Activated CD8-positive, alpha-beta T cell treated with anti-CD3 and anti-CD28 coated beads, Interleukin-2, amount 10 ng/mL, durations not matched to agents 7 days and 5 days (primary cell): ENCODE data around the gene CACTIN. TPM values are rescaled to one million over a fixed set of nuclear protein-coding genes. Genes with fewer than 3 reads are reported as not detected.

Experiments
- ATAC-seq: fragments of 150-1000 bp; cut with Tn5 transposase; one replicate; pipeline ENCODE4 v1.10.0; 2021; ENCODE audit warnings: moderate library complexity
- CTCF ChIA-PET: fragments of 350-600 bp; sonication (Branson Sonifier 250); formaldehyde crosslinking; loops from one replicate; lab custom pipeline; 2021; ENCODE audit warnings: antibody characterized with exemption; lab: Charles Lee
- POLR2A ChIA-PET: fragments of 350-600 bp; sonication (Branson Sonifier 250); formaldehyde crosslinking; loops from one replicate; lab custom pipeline; 2021; ENCODE audit warnings: antibody characterized with exemption; lab: Charles Lee
- DNase-seq: peaks from one replicate; pipeline ENCODE4 v3.0.0-alpha.2; 2020
- H3K27ac Mint-ChIP-seq: one replicate; pipeline ENCODE4 v1.8.0; 2021; ENCODE audit warnings: mild to moderate bottlenecking, mixed read lengths
- H3K27me3 Mint-ChIP-seq: one replicate; pipeline ENCODE4 v1.8.0; 2021; ENCODE audit warnings: low read depth, mixed read lengths
- H3K36me3 Mint-ChIP-seq: one replicate; pipeline ENCODE4 v1.8.0; 2021; ENCODE audit warnings: low read depth, mixed read lengths
- H3K4me1 Mint-ChIP-seq: one replicate; pipeline ENCODE4 v1.8.0; 2021; ENCODE audit warnings: low read depth, mixed read lengths
- H3K4me3 Mint-ChIP-seq: one replicate; pipeline ENCODE4 v1.8.0; 2021; ENCODE audit warnings: mild to moderate bottlenecking, mixed read lengths
- H3K9me3 Mint-ChIP-seq: one replicate; pipeline ENCODE4 v1.8.0; 2022; ENCODE audit warnings: mixed read lengths; ENCODE audit not compliant: insufficient read depth
- total RNA-seq, 2 experiments: library from RNA; stranded (reverse); gene quantifications; one replicate each; pipeline ENCODE4 v1.2.3, GENCODE V29; 2021

Gene CACTIN
- total RNA-seq, 2 experiments from 2014 or later, result 31.2 to 37.0 TPM

DNA sequence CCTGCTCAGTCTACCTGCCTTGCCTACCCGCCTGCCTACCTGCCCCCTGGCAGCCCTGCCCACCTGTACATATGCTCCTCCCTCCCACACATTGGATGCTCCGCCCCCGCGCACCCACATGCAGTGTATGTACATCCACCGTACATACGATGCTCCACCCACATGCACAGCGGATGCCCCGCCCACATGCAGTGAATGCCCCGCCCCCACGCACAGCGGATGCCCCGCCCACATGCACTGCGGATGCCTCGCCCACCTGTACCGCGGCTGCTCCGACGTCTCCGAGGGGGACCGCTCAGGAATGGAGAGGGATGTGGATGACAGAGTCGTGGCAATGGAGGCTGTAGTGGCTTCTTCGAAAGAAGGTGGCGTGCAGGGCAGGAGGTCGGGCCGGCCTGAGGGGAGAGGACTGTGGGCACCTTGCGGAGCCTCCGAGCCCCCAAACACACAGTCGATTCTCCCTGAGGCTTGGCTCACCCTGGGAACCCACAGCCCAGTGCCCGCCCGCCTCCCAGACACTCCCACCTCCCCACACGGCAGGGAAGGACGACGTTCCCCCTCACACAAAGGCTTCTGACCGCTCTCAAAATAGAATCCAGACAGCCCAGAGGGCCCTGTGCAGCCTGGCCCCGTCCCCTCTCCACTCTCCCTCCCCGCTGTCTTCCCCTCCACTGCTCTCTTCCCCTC is 16.5 kb upstream of the CACTIN start:
- H3K27me3 Mint-ChIP-seq, result no peaks in the 10 kb centered on the region
- DNase-seq, result peak; percentile 30
- H3K4me1 Mint-ChIP-seq, result no peaks in the 10 kb centered on the region
- no peaks in the 10 kb centered on the region for H3K9me3 Mint-ChIP-seq
- ChIA-PET POLR2A (no interaction called here), CTCF (no interaction called here)
- peaks cover 5% of the 10 kb centered on the region for H3K36me3 Mint-ChIP-seq
- H3K27ac Mint-ChIP-seq, result no peak overlapping the region
- ATAC-seq, result peak; percentile 54
- no peak overlapping the region for H3K4me3 Mint-ChIP-seq

- H3K4me1 Mint-ChIP-seq, result no peaks in the 10 kb centered on the region
- H3K9me3 Mint-ChIP-seq, result no peaks in the 10 kb centered on the region
- ATAC-seq (no peak), DNase-seq (no peak)
- peaks cover 5% of the 10 kb centered on the region for H3K36me3 Mint-ChIP-seq
- H3K27me3 Mint-ChIP-seq, result no peaks in the 10 kb centered on the region
- ChIA-PET POLR2A (no interaction called here), CTCF (no interaction called here)
- H3K27ac Mint-ChIP-seq, result no peak overlapping the region
- no peak overlapping the region for H3K4me3 Mint-ChIP-seq
These were observed 15.7 kb upstream of the CACTIN start for GRCh38 chr19:3642296-3642695.

DNA sequence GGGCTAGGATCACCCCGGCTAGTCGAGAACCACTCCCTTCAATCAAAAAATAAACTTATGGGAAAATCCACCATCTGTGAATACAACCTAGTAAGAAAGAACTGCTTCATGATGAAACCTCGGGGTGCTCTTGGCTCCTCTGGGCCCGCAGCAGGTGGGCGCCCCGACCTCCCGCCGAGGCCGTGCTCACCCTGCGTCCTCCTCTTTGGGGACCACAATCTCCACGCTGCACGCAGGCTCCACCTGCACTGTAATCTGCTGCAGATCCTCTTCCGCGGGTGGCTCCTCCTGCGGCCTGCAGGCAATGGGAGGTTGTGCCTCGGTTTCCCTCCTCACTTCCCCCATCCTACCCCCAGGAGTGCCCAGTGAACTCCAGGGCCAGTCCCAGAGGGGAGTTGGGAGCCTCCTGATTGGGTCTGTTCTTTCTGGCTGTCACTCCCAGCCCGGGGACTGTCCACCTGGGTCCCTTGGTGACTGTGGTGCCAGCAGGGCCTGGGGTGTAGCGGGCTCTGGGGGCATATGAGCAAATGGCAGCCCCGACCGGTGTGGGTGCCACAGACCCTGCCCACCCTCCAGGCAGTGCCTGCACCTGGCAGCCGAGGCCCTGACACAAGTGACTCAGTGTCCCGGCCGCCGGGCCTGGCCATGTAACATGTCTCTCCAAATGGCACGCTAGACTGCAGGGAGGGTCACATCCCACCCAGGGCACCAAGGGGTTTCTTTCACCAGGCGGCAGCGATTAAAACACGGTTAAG is 15.1 kb upstream of the CACTIN start:
- no peaks in the 10 kb centered on the region for H3K9me3 Mint-ChIP-seq
- ATAC-seq (no peak), DNase-seq (no peak)
- no peaks in the 10 kb centered on the region for H3K27me3 Mint-ChIP-seq
- ChIA-PET CTCF (no interaction called here), POLR2A (no interaction called here)
- H3K4me1 Mint-ChIP-seq, result no peaks in the 10 kb centered on the region
- H3K36me3 Mint-ChIP-seq, result peaks cover 5% of the 10 kb centered on the region
- H3K27ac Mint-ChIP-seq, result no peak overlapping the region
- no peak overlapping the region for H3K4me3 Mint-ChIP-seq

GRCh38 chr19:3639479-3639878 is 12.9 kb upstream of the CACTIN start:
- CTCF ChIA-PET, result no interaction called here
- H3K9me3 Mint-ChIP-seq, result no peaks in the 10 kb centered on the region
- no peak overlapping the region for H3K4me3 Mint-ChIP-seq
- H3K36me3 Mint-ChIP-seq, result peaks cover 5% of the 10 kb centered on the region
- H3K27me3 Mint-ChIP-seq, result no peaks in the 10 kb centered on the region
- ATAC-seq (no peak), DNase-seq (no peak)
- no peaks in the 10 kb centered on the region for H3K4me1 Mint-ChIP-seq
- POLR2A ChIA-PET, result no interaction called here
- no peak overlapping the region for H3K27ac Mint-ChIP-seq

DNA sequence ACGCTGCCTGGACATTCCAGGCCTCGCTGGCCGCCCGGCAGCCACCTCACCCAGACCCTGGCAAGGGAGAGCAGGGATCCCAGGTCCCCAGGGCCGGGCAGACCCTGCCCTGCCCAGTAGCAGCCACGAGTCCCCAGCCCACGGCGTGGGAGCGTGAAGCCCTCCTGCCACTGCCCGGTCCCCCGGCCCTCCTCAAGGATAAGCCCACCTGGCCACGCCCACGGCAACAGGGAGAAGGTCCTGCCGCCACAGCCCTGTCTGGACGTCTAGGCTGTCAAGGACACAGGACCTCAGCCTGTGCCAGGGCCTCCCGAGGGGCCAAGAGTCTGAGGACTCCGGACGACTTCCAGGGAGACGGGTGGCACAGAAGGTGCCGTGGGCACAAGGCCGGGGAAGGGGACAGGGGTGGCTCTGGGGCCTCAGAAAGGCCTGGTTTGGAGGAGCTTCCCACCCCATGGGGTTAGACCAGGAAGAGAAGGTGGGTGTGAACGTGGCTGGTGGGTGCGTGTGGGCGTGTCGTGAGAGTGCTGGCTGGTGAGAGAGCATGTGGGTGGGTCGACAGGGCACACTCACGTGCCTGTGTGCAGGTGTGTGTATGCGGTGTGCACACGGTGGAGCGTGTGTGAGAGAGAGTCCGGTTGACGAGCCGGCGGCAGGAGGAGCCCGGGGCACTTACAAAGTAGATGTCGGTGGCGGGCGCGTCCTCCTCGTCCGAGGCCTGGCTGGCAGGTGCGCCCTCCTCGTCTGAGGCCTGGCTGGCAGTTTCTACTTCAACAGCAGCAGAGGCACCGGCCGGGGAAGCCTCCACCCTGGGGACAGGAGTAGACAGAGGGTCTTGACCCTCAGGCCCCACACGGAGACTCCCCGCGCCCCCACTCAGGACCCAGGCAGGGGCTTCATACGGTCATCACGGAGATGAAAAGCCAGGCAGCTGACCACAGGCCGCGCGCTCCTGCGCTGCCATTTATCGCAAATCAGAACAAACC is 11.9 kb upstream of the CACTIN start:
- no peak for ATAC-seq
- CTCF ChIA-PET, result no interaction called here

GRCh38 chr19:3637621-3638020 is 11.0 kb upstream of the CACTIN start:
- ChIA-PET CTCF (no interaction called here), POLR2A (no interaction called here)
- no peaks in the 10 kb centered on the region for H3K4me1 Mint-ChIP-seq
- no peaks in the 10 kb centered on the region for H3K27me3 Mint-ChIP-seq
- H3K4me3 Mint-ChIP-seq, result no peak overlapping the region
- no peak for ATAC-seq
- no peak for DNase-seq
- H3K9me3 Mint-ChIP-seq, result no peaks in the 10 kb centered on the region
- peaks cover 5% of the 10 kb centered on the region for H3K36me3 Mint-ChIP-seq
- H3K27ac Mint-ChIP-seq, result no peak overlapping the region

More for the DNA sequence above, 11.9 kb upstream of the CACTIN start:
- DNase-seq, result no peak
- Mint-ChIP-seq H3K27ac (no peak overlapping the region), H3K9me3 (no peaks in the 10 kb centered on the region), H3K4me3 (no peak overlapping the region), H3K4me1 (no peaks in the 10 kb centered on the region), H3K27me3 (no peaks in the 10 kb centered on the region), H3K36me3 (peaks cover 5% of the 10 kb centered on the region)
- POLR2A ChIA-PET, result no interaction called here

DNA sequence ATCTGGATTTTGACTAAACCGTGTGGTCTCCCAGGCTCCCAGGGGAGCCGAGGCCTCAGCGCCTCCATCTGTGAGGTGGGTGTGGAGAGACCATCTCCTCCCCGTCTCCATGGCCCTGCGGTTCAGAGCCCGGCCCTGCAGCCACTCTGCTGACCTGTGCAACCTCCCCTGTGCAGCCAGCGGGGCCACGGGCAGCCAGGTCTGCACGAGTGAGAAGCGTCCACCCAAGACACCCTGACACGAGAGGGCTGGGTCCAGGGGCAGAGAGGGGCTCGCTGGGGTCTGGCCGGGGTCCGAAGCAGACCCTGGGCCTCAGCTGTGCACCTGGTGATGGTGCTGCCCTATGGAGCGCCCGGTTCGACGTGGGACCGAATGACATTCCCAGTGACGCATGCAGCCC is 10.4 kb upstream of the CACTIN start:
- ChIA-PET POLR2A (no interaction called here), CTCF (no interaction called here)
- Mint-ChIP-seq H3K4me1 (no peaks in the 10 kb centered on the region), H3K27ac (no peak overlapping the region), H3K4me3 (no peak overlapping the region), H3K36me3 (peaks cover 5% of the 10 kb centered on the region), H3K9me3 (no peaks in the 10 kb centered on the region), H3K27me3 (no peaks in the 10 kb centered on the region)
- DNase-seq (no peak), ATAC-seq (no peak)

DNA sequence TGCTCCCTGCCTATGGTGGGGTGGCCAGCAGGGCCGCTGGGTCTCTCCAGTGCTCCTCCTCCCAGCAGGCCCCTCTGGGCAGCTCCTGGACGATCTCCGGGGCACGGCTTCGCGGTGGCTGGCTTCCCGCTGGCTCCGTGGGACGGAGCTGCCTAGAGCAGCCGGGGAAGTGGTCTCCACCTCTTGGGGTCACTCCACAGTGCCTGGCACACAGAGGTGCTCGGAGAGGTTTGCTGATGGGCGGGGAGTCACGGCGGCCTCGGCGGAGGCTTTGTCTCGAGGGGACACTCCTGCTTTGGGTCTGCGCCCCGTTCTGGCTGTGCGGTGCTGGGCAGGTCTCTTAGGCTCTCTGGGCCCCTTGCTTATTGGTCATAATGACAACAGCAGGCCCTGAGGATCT is 9.9 kb upstream of the CACTIN start:
- ChIA-PET POLR2A (no interaction called here), CTCF (no interaction called here)
- DNase-seq (no peak), ATAC-seq (no peak)
- H3K27ac Mint-ChIP-seq, result no peak overlapping the region
- H3K36me3 Mint-ChIP-seq, result peaks cover 5% of the 10 kb centered on the region
- no peaks in the 10 kb centered on the region for H3K27me3 Mint-ChIP-seq
- H3K4me1 Mint-ChIP-seq, result no peaks in the 10 kb centered on the region
- no peak overlapping the region for H3K4me3 Mint-ChIP-seq
- no peaks in the 10 kb centered on the region for H3K9me3 Mint-ChIP-seq

DNA sequence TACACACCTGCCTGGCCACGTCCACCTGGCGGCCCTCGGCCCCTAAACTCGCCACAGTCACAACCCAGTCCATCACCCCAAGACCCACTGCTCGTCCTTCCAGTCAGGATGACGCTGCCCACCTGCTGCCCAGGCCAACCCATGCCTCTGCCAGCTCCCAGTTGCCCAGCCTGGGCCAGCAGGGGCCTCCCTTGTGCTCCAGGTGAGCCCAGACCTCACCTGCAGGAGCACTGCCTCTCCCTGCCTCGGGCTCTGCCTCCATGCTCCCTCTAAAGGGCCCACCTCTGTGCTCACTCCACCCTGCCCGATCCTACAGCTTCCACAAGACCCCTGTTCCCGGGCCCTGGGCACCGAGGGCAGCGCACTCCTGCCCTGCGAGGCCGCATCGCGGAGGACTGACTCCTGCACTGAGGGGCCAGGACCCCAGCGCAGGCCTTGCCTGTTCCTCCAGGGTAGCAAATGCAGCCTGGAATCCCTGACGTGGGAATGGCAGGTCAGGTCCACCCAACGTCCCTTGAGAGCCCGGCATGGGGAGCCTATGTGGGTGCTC is 8.0 kb upstream of the CACTIN start:
- DNase-seq, result no peak
- ChIA-PET POLR2A (no interaction called here), CTCF (no interaction called here)
- H3K4me3 Mint-ChIP-seq, result no peak overlapping the region
- no peak overlapping the region for H3K27ac Mint-ChIP-seq
- H3K4me1 Mint-ChIP-seq, result no peaks in the 10 kb centered on the region
- H3K27me3 Mint-ChIP-seq, result no peaks in the 10 kb centered on the region
- ATAC-seq, result no peak
- no peaks in the 10 kb centered on the region for H3K9me3 Mint-ChIP-seq
- H3K36me3 Mint-ChIP-seq, result no peaks in the 10 kb centered on the region

DNA sequence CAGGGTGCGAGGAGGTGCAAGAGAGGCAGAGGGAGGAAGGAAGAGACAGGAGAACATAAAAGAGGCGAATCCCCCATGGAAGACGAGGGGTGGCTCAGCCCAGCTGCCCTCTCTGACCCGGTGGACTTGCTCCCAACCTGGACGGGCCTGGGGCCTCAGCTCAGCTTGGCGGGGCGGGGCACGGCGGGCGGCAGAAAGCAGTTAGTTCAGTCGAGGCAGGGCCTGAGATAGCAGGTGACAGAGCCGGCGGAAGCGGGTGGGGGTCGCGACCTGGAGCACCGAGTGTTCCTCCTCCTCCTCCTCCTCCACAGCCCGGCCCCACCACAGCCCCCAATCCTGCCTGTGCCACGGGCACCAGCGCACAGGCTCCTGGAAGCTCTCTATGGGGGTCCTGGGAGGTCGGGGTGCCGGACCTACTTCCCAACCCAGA is 7.0 kb upstream of the CACTIN start:
- Mint-ChIP-seq H3K36me3 (no peaks in the 10 kb centered on the region), H3K9me3 (no peaks in the 10 kb centered on the region), H3K4me1 (no peaks in the 10 kb centered on the region), H3K27ac (no peak overlapping the region), H3K27me3 (no peaks in the 10 kb centered on the region), H3K4me3 (no peak overlapping the region)
- no peak for DNase-seq
- POLR2A ChIA-PET, result no interaction called here
- ATAC-seq, result no peak
- CTCF ChIA-PET, result interaction anchor here (1.5 kb wide), 1 partner anchor 48 kb away, joined by 3 read pairs; the partner anchor contains the start of gene GIPC3

DNA sequence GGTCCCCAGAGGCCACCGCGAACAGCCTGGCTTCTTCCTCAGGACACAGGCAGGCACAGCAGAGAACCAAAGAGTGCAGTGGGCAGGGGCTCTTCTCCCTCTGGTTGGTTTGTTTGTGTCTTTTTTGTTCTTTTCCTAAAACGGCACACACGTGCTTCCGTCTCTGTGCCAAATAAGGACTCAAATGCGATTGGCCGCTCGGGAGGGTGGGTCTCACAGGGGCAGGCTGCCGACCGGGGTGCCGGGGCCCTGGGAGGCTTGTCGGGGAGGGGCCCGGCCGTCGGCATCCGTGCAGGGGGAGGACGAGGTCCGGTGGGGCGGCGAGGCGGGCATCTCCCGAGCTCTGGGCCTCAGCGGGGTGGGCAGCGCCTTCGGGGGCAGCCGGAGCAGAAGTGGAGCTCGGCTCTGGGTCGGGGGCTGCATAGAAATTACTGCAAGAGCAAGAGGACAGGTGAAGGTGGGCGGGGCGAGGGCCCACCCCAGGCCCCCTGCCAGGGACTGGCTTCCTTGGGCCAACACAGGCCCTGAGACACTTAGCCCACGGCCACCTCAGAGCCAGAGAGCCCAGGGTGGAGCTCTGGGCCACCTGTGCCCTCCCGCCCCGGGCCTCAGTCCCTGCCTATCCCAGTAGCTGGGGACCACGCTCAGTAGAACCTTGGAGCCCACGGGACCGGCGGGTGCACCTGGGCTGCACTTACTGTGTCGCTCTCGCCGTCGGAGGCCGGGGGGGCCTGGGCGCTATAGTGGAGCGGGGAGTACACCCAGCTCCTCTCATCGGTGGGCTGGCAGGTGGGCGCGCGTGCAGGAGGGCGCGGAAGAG is 6.4 kb upstream of the CACTIN start:
- DNase-seq (no peak), ATAC-seq (no peak)
- no peaks in the 10 kb centered on the region for H3K27me3 Mint-ChIP-seq
- no peak overlapping the region for H3K27ac Mint-ChIP-seq
- CTCF ChIA-PET, result interaction anchor here (1.5 kb wide), 1 partner anchor 47 kb away, joined by 3 read pairs; the partner anchor contains the start of gene GIPC3
- no peaks in the 10 kb centered on the region for H3K36me3 Mint-ChIP-seq
- no peaks in the 10 kb centered on the region for H3K4me1 Mint-ChIP-seq
- no peak overlapping the region for H3K4me3 Mint-ChIP-seq
- no peaks in the 10 kb centered on the region for H3K9me3 Mint-ChIP-seq
- POLR2A ChIA-PET, result interaction anchor here (0.6 kb wide), 1 partner anchor 128 kb away, joined by 3 read pairs; no protein-coding TSS in a partner anchor
